Esophagus squamous epithelium (tissue), 4 donors: ENCODE data around the gene CFAP206.

ENCODE experiments used
- CTCF ChIP-seq, 6 experiments: fragments of 450-650 bp in 4 of 6; fragments of 200-600 bp in 2 of 6; sonication (generic) in 2 of 6; IDR thresholded peaks; one replicate each; pipeline ENCODE4 v1.5.1; 2016 to 2019; ENCODE audit warnings: antibody characterized with exemption in 6 of 6, mild to moderate bottlenecking in 4 of 6, moderate library complexity in 4 of 6
- POLR2A ChIP-seq, 4 donors: fragments of 450-650 bp; IDR thresholded peaks; one replicate each; pipeline ENCODE4 v1.6.1; 2017; ENCODE audit warnings: antibody characterized with exemption in 4 of 4, mild to moderate bottlenecking in 4 of 4, moderate library complexity in 3 of 4

- no peak for TF ChIP-seq CTCF (IDR thresholded peaks at IDR 0.05)
- no peak for TF ChIP-seq POLR2A (IDR thresholded peaks at IDR 0.05)
Observed at GRCh38 chr6:87375315-87375714, 32.5 kb upstream of the CFAP206 start.
